Mammary epithelial cell (primary cell): Measurements from ENCODE around the gene C1orf185.

ENCODE experiments used
- CTCF ChIP-seq, 2 donors: IDR thresholded peaks in 1 of 2; conservative IDR thresholded peaks in 1 of 2; 2 replicates each; pipeline ENCODE4 v1.5.1; 2011 to 2012; ENCODE audit warnings: inconsistent platforms in 2 of 2, low read length in 2 of 2, mild to moderate bottlenecking in 2 of 2, control low read depth in 1 of 2, low read depth in 1 of 2; ENCODE audit not compliant: insufficient read depth in 1 of 2; ENCODE audit errors: extremely low read depth in 1 of 2
- EZH2 ChIP-seq: IDR thresholded peaks from 2 replicates; pipeline ENCODE4 v1.6.1; 2012; ENCODE audit warnings: low read length, inconsistent platforms, borderline replicate concordance

DNA sequence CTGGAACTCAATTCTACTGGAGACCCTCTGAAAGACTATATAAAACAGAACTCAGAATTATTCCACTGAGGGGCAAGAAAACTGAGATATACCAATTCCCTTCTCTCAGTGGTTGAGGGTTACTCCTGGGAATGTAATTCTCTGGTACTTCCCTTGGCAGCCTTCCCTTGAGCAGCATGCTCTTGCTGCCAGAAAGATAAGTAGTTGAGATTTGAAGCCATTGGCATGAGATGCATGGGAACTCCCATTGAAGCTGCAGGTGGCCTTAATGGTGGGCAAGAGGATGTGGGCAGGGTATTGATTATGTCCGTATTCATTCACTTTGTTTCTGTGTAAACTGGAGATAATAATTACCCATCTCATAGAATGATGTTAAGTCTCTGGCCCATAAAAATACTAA, 28.6 kb upstream of the C1orf185 start:
- no peak for TF ChIP-seq EZH2
- no peak for TF ChIP-seq CTCF (conservative IDR thresholded peaks at IDR 0.05 in 1 of 2, IDR thresholded peaks at IDR 0.05 in 1 of 2; ENCODE audit: extremely low read depth in 1 of 2, insufficient read depth in 1 of 2, low read depth in 1 of 2, low read length in 2 of 2)
